Stimulated activated CD4-positive, alpha-beta T cell treated with anti-CD3 and anti-CD28 coated beads, Interleukin-12 subunit alpha, Interleukin-12 subunit beta, amount 100 ng/mL, for 24 hours (primary cell): ENCODE data around the gene BAZ2A.

Source experiments
- DNase-seq, 2 experiments: peaks; one replicate each; pipeline ENCODE4 v3.0.0-alpha.2; 2020; ENCODE audit warnings: low read depth in 2 of 2

BAZ2A gene

DNA sequence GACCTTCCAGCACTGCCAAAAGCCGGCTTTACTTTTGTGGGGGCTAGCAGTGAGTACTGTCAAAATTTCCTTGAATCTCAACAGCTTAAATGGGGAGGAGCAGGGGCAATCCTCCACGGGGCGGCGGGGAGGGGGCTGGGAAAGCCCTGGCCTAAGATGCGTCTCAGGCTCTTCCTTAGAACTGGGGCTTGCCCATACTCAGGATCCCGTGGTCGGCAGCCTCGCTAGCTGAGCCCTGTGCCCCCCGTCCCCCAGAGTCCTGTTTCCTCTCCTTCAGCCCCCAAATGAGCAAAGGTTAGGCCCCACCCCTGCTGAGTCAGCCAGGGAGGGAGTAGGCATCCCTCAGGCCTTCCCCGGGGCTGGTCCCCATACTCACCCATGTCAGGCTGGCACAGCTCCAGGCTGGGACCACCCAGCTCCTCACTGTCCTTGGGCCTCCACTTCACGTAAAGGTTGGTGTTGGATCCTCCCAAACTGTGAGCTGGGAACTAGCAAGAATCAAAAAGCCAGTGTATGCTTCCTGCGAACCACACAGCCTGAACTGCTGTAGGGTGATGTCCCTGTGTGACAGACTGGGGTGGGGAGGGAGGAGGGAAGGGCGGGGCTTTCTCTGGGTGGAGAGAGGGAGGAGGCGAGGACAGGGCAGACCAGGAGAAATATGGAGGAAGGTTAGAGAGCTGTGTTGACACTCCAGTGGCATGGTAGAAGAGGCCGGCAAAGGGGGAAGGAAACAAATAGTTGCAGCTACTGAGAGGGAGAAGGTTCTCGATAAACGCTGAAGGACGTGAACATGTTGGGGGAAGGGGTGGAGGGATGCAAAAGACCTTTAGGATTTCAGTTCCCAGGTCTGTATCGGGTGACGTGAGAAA lies 5.9 kb upstream of the BAZ2A start:
- peak; percentile 76 to 92 for DNase-seq

DNA sequence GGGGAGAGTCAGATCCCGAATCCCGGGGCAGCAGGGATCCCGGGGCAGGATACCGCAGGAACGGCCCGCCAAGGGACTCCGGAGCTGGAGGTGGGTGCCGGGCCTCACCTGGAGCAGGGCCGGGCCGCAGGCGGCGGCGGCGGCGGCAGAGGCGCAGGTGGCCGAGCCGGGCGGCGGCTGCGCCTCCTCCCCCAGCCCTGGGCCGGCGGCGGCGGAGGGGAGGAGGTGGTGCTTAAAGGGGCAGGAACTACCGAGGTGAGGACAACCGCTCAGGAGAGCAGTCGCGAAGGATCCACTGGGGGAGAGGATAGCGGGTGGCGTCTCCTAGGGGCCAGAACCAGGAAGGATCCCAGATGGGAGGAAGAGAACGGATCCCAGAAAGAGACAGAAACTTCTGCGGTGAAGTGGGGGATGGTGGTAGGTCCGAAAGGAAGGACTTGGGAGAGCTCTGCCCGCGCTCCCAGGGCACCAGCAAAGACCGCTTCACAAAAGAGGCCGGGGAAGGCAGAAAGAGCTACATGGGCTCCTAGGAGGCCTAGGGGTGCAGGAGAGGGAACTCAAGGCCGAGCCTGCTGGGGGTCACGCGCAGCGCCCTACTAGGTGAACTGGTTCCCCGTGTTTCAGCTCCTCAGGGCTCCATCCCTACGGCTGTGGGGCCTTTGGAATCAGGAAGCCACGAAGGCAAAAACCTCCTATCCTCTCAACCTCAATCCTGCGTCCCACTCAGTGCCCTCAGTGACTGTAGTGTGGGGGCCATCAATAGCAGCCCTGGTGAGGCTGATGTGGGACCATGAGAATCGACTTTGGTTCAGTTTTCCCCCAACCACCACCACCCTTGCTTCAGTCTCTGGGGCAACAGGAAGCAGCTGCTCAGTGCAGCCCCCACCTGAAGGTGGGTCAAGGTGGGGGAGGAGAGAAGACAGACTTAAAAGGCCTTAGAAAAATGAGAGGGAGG lies 5.0 kb upstream of the BAZ2A start:
- peak; percentile 17 to 55 for DNase-seq

DNA sequence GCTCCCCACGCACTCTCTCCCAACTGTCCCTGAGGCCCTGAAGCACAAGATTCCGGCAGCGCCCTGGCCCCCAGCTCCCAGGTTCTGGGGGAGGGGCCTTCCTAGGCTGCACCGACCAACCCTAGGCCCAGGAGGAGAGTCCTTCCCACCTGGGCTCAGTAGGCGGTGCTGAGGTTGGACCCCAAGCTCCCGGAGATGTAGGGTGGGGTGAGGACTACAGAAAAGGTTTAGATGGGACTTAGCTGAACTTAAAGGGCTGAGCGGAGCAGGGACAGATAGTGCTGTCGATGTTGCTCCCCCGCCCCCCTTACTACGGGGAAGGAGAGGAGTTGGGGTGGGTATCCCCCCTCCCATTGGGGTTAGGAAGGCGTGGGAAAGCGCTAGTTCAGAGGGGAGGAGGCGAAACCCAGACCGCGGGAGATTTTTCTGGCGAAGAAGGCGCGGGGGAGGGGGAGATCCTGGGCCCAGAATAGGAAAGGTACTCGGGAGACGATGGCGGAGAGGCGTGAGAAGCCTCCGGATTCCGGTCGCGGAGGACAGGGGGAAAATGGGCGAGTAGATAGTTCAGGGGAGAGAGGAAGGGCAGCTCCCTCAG lies 4.2 kb upstream of the BAZ2A start:
- peak in 1 of 2 experiments; percentile 23 for DNase-seq

- no peak for DNase-seq
These were observed 3.5 kb upstream of the BAZ2A start for GRCh38 chr12:56633468-56634241.

DNA sequence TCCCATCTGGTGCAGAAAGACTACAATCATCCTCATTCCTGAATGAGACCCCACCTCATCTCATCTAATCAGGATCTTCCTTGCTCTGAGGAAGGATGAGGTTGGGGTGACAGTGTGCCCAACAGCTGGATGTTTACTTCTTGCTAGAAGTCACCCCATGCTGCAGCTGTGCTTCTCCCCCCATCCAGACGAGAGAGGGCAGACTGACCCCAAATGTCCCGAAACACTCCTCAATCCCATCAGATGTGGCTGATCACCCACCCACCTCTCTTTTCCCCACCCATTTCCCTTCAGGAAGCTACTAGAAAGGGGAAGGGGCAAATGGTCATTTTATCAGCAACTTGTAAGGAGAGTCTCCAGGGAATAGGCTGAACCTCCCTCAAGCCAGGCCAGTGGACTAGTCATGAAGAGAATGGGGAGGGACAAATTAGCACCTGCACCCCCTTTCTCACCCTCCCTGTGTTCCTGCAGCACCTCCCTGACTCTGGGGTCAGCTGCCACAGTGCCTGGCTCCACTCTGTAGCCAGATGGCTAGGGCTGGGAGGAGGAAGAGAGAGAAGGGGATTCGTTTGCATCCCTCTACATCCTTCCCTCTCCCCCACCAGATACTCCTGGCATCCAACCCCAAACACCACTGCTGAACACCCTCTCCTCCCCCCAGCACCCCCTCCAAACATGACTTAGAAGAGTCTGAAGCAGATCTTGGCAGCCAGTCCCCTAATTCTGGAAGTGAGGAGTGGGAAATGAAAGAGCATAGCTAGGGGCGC lies 2.8 kb upstream of the BAZ2A start:
- DNase-seq, result no peak

- DNase-seq, result peak; percentile 9 to 54
These were observed 1.9 kb upstream of the BAZ2A start for GRCh38 chr12:56631790-56632700.

DNA sequence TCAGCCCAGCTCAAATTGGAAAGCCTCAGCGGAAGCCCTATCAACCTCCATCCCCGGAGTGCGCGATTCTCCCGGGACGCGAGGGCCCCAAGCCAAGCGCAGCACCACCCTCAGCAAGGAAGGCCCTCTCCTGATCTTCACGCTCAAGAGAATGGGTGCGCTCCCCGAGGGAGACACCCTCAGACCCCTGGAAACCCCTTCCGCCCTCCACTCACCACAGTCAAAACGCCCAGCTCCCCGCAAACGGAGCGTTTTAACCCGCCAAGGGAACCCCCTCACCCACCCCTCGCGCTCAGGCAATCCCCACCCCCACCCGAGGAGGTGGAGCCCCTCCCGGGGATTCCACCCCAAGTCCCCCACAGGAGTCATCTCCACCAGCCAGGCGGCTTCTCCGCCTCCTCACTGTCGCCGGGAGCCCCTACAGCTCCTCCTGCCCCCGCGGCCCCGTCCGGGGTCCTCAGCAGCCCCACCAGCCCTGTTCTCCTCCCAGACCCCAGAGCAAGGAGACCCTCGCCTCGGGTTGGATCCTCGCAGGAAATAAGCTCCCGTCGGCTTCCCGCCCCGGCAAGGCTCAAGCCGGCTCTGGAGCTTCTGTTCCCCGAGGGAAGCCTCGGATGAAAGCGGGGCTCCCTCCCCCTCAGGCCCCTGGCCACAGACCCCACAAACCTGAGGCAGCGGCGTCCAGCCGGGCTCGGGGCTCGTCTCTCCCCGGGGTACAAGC lies 507 bp downstream of the BAZ2A start:
- peak; percentile 16 to 20 for DNase-seq

DNA sequence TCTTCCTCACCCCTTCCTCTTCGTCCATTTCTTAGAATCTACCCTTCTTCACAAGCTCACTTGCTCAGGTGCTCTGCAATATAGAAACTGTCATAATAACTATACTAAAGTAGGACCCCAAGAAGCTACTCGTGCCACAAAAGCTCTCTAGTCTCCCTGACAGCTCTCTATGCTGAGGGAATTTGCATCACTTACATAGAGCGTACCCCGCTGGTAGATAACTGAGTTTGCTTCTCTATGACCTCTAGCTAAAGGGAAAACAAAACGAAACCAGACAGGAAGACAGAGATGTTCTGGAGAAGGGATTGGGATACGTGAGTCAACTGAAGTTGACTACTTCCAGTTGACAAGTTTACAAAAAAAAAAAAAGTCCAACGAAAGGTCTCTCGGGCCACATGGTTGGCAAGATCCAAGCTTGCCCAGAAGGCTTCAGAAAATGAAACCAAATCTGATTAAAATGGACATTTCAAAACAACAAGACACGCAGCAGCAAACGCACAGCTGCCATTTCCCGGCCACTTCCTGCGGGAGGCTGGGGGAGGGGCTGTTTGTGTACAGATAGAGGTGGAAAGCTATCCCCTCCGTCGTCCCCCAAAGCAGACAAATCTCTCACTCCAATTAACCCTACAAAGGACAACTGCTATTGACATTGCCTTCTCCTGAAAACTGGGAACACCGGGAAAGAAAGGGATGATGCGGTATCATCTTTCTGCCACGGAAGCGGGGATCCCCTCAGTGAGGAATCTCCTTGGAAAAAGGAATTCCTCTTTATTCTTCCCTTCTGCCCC lies 1.3 kb downstream of the BAZ2A start:
- DNase-seq, result peak; percentile 15 to 56

GRCh38 chr12:56626701-56627100 lies 3.4 kb downstream of the BAZ2A start:
- no peak for DNase-seq

DNA sequence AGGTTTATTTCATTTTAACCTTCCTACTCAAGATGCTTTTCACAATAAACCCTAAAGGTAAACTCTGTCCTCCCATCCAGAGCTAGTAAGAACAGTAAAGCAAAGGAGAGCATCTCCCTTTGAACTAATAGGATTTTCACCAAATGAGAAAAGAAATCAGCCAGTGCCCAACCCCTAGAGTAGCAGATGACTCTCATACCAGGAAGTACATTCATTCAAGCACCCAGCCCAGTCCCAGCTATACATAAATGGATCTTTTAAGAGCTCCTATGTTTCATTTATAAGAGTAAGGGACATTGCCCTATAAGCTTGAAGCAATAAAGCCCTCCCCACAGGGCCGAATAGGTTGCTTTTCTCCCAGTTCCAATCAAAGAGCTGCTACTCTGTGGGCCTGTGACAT lies 7.6 kb downstream of the BAZ2A start:
- no peak for DNase-seq

GRCh38 chr12:56616925-56617324 lies 13.2 kb downstream of the BAZ2A start:
- no peak for DNase-seq

- no peak for DNase-seq
These were observed 13.9 kb downstream of the BAZ2A start for GRCh38 chr12:56616244-56616643.

DNA sequence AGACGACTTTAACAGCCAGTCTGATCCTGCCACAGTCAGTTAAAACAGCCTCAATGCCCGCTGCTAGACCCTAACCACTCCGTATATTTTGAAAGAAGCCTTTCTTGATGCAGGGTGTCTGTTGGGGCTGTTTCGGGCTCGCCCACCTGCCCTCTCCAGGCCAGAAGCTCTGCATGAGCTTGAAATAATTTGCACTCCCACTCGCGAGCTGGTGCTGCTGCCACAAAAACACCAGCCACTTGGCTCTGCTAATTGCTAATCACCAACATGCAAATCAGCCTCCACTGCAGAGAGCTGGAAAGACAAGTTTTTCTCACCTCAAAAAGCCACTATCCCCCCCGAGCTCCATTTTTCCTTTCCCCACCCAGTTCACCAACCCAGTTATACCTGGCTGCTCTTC lies 15.5 kb downstream of the BAZ2A start:
- DNase-seq, result no peak

DNA sequence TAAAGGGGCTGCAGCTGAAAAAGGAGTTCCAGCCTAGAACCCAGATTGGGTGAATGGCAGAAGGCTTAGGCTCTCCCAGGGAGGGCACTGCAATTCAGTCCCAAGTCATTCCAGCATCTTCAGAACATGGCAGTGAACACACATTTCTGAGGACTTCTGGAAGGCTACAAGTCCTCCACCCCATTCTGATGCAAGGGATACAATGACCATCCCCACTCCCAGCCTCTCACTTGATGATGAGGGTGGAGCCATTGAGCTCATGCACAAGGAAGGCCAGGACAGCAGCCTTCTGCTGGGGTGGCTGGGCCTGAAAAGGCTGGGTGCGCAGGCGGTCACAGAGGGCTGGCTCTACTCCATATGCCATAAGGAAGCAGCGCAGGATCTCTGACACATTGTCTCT lies 25.8 kb downstream of the BAZ2A start:
- no peak for DNase-seq

GRCh38 chr12:56602239-56602638 lies 27.9 kb downstream of the BAZ2A start:
- no peak for DNase-seq

GRCh38 chr12:56601503-56601902 lies 28.6 kb downstream of the BAZ2A start:
- peak in 1 of 2 experiments; percentile 15 for DNase-seq

DNA sequence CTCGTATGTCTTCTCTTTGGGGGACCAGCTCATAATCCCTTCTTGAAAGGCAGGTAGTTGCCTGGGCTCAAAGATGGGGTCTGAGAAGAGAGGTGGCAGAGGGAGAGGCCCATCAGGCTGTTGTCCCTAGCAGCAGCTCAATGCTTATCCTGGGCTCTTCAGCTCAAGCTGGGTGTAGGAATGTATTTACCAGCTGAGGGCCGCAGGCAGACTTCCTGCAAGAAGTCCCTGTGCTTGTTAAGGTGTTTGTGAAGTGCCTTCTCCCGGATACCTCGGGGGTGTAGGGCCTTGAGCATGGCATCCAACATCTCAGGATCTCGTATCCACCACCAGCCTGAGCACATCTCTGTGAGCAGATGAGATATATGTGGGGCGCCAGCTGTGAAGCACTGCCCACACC lies 29.4 kb downstream of the BAZ2A start:
- no peak for DNase-seq

- DNase-seq, result no peak
These were observed 30.3 kb downstream of the BAZ2A start for GRCh38 chr12:56599797-56600196.
